Germinal center (tissue), 1 donor: ENCODE results near the gene MELTF.

Source experiments
- DNase-seq: peaks from one replicate; pipeline ENCODE4 v3.0.0; 2012; ENCODE audit warnings: mixed read lengths, low spot score

The MELTF gene

GRCh38 chr3:196994056-196994455, 35.6 kb downstream of the MELTF start:
- no peak for DNase-seq

DNA sequence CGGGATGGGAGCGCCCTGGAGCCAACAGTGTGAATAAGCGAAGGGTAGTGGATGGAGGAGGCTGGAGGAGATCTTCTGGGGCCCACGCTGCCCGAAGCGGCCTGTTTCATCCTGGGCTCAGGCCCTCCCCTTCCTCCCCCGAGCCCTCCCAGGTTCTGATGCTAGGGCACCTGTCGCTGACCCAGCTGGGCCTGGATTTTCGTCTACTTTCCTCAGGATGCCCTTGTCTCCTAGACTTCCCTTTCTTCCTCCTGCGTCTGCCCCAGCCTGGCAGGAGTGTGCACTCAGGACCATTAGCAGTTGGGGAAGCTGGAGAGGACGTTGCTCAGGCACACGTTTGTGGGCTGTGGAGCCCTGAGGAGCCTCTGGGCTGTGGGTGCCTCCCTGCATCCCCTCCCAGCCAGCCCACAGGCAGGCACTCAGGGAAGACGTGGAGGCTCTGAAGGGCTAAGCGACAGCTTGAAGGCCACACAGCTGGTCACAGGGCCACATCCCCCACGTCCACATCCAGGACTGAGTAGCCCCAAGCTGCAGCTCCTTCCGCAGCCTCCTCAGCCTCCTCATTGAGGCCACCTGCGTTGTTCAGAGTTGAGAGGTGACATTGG, 37.1 kb downstream of the MELTF start:
- no peak for DNase-seq

GRCh38 chr3:196991581-196992460, 37.8 kb downstream of the MELTF start:
- no peak for DNase-seq

DNA sequence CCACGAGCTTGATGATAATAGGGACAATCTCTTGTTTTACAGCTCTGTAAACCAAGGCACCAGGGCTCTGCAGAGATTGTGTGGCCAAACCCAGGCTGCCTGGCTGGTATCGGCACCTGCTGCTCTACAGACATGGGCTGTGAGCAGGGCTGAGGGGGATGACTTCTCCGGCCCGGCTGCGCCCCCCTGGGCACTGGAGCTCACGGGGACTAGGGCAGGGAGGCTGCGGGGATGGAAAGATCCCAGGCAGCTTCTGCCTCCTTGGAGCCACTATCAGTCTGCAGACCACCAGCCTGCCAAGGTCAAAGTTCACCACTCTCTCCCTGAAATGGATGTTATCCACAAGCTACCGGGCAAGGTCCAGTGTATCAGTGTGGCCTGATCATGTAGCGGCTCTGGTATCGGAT, 39.0 kb downstream of the MELTF start:
- no peak for DNase-seq

- DNase-seq = no peak
These were observed 39.8 kb downstream of the MELTF start for GRCh38 chr3:196989721-196990262.

DNA sequence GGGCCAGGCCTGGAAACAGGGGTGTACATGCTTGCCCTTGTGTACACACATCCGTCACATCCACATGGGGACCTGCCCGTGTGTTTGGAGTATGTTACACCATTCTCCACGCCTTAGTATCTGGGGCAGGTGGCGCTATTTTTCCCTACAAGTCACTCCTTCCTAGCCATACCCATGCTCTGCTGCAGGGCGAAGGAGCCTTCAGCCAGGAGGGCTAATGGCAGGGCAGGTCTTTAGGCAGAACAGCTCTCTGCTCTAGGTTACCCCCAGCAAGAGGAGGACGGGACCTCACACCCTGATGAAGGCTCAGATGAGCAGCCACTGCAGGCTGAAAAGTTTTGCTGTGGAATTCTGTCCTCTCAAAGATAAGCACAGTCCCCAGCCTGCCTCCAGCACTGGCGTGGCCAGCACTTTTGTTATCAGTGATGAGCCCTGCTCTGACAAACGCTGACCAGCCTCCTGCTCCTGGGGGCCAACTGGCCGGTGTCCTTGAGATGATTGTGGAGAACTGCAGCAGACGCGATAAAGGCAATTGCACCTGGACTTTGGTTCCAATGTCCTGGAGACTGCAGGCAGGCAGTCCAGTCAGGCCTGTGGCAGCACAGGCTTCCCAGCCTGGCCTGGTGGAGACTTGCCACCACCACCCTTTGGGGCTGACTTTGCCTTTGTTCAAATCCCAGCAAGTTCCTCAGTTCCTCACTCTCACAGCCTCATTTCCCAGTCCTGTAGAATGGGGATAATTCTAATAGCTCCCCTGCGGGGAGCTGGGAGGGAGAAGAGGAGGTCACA, 41.2 kb downstream of the MELTF start:
- DNase-seq = no peak

DNA sequence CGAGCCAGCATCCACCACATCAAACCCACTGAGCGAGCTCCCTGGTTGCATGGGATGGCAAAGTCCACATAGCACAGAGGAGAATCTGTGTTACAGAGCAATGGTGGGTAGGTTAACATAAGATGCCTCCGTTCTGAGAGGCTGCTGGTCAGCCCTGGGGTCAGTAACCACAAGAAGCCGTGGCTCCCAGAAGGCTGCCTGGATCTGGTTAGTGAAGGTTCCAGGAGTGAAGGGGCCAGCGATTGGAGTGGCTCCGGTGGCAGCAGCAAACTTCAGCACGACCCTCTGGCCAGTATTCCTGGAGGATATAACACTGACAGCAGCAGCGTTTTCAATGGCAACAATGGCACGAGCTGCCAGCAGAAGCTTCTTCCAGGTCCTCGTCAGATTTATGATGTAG, 42.6 kb downstream of the MELTF start:
- no peak for DNase-seq

- DNase-seq = no peak
These were observed 43.4 kb downstream of the MELTF start for GRCh38 chr3:196985954-196986885.

GRCh38 chr3:196985298-196985697, 44.3 kb downstream of the MELTF start:
- DNase-seq = no peak

DNA sequence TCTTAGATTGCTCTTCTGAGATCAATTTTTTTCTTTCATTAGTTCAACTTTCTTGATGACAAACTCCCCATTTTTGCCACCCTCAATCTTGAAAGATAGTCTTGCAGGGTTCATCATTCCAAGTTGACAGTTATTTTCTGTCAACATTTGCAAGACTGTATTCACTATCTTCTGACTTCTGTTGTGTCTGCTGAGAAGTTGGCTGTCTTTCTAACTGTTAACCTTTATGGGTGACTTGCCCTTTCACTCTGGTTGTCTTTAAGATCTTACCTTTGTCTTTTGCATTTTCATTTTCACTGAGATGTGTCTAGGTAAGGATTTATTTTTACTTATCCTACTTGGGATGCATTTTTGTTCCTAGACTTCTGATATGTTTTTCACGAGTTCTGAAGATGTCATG, 46.4 kb downstream of the MELTF start:
- DNase-seq = no peak

GRCh38 chr3:196981657-196982056, 48.0 kb downstream of the MELTF start:
- DNase-seq = no peak

- no peak for DNase-seq
These were observed 50.1 kb downstream of the MELTF start for GRCh38 chr3:196979545-196979944.

DNA sequence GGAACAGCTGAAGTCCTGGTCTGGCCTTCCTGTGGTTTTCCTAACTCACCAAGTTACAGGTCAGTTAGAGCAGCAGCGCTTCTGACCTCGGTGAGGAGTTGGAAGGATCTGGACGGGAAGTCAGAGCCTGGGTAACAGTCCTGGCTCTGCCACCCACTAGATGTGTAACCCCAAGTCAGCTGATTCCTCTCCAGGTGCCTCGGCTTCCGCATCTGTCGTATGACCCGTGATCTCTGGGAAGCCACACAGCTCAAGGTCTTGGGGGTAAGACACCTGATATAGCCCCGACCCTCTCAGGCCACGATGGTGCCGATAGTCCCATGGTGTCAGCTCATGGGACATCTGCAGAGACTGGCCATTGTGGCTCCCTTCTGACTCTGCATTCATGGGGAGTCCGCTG, 52.7 kb downstream of the MELTF start:
- no peak for DNase-seq

DNA sequence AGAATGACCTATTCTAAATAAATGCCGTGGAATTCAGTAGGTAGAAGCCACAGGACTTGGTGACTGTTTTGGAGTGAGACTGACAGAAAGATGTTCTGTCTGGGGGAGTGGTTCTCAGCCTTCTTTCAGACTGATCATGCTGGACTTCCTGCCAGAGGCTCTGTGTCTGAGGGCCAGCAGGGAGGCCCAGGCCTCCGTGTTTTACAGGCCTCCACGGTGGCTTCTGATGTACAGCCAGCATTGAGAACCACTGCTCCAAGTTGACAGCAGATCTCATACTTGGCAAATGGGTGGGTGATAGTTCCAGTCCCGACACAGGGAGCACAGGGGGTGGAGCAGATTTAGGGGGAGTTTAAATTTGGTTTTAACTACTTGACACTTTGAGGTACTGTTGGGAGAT, 54.3 kb downstream of the MELTF start:
- DNase-seq = no peak

GRCh38 chr3:196974661-196975060, 55.0 kb downstream of the MELTF start:
- DNase-seq = no peak

GRCh38 chr3:196971094-196971698, 58.4 kb downstream of the MELTF start:
- no peak for DNase-seq

DNA sequence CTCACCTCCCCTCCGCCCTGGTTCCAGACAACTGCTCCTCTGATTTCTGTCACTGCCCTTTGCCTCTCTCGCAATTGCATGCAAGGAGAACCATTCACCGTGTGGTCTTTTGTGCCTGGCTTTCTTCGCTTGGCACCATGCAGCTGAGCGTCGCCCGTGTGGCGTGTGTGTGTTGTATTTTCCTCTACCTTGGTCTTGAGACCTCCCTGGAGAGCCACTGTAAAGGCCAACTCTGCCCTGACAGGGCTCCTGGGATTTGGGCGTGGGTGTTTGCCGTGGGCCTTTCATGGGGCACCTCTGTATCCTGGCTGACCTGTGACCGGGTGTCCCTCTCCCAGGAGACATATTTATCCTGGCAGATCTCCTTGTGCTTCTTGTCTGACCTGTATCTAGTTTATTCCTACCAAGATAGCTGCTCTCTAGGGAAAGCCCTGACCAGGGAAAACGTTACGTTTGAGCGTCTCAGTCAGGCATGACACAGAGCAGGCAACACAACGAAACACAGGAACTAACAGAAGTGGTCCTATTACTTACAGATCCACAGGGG, 59.0 kb downstream of the MELTF start:
- DNase-seq = no peak

DNA sequence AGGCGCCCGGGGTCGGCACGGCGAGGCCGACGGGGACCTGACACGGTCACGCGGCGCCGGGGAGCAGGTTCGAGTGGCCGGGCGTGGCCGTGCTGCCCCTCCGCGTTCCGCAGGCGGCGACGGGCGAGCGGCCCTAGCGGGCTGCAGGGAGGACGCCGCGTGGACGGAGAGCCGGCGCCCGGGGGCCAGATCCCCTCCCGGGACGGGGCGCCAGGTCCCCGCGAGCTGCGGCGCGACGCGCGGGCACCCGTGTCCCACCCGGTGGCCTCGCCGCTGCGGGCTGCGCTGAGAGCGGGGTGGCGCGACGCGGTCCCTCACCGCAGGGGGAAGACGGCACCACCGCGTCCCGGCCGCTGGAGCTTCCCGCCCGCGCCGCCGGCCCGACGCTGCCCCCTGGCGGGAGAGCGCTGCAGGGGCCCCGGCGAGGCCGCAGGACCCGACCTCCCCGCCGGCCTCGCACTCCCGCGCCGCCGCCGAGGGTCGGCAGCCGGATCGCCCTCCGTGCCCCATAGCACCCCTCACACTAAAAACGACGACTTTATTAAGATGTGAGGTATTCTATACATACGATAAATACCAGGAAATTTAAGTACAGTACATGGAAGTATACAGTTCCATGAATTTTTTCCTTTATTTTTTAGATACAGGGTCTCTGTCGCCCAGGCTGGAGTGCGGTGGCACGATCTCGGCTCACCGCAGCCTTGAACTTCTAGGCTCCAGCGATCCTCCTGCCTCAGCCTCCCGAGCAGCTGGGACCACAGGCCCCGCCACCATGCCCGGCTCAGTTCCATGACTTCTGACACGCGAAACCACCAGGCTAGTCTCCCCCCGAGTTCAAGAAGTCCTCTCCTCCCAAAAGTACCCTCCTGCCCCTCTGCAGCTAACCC, 59.7 kb downstream of the MELTF start:
- DNase-seq = peak; percentile 84

DNA sequence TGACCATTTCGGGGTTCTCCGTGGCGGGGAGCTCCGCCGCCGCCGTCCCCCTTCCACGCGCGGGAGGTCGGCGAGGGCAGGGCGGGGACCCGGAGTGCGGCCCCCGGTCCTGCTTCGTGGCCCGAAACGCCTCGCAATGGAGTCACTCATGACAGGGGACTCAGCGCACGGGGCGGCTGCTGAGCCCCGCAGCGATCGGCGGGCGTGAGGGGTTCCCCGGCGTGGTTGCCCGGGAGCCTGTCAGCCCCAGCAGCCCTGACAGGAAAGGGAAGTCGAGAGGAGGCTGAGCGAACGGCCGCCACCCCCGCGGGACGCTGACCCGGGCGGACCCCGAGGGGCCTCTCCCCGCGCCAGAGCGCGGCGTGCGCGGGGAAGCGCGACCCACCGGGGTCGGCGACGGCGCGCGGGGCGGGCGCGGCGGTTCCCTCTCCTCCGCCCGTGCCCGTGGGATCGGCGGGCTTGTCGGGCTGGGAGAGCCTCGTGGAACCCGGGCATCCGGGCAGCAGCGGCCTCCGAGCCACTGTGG, 60.4 kb downstream of the MELTF start:
- DNase-seq = peak; percentile 65
